GM23338 (cell line): Measurements from ENCODE around the gene AMIGO1. TPM values are rescaled to one million over a fixed set of nuclear protein-coding genes. Genes with fewer than 3 reads are reported as not detected.

ENCODE experiments used
- ATAC-seq: fragments of 200-7000 bp; cut with Tn5 transposase; 3 replicates; pipeline ENCODE4 v1.9.1; 2020
- DNase-seq: peaks from one replicate; pipeline ENCODE4 v3.0.0-alpha.2; 2015; ENCODE audit warnings: low spot score
- H2AFZ ChIP-seq: fragments of 200-600 bp; sonication (generic); 2 replicates; pipeline ENCODE4 v1.8.0; 2016; ENCODE audit warnings: antibody characterized with exemption, mild to moderate bottlenecking, moderate library complexity
- H3F3A ChIP-seq: fragments of 200-600 bp; sonication (generic); replicated peaks from 2 replicates; pipeline ENCODE4 v1.8.0; 2017; ENCODE audit warnings: antibody characterized with exemption, mixed run types, low read depth
- H3K27ac ChIP-seq: fragments of 200-600 bp; sonication (generic); 2 replicates; pipeline ENCODE4 v1.6.1; 2016; ENCODE audit warnings: low read depth
- H3K27me3 ChIP-seq: fragments of 200-600 bp; sonication (generic); 2 replicates; pipeline ENCODE4 v1.8.0; 2016; ENCODE audit warnings: mild to moderate bottlenecking, mixed run types, moderate library complexity; ENCODE audit not compliant: insufficient read depth
- H3K36me3 ChIP-seq: fragments of 200-600 bp; sonication (generic); 2 replicates; pipeline ENCODE4 v1.8.0; 2016; ENCODE audit warnings: mild to moderate bottlenecking; ENCODE audit not compliant: insufficient read depth
- H3K4me1 ChIP-seq: fragments of 200-600 bp; sonication (generic); 2 replicates; pipeline ENCODE4 v1.8.0; 2016; ENCODE audit warnings: mild to moderate bottlenecking, moderate library complexity; ENCODE audit not compliant: insufficient read depth
- H3K4me2 ChIP-seq: fragments of 200-600 bp; sonication (generic); 2 replicates; pipeline ENCODE4 v1.7.1; 2017; ENCODE audit warnings: mixed run types
- H3K4me3 ChIP-seq: fragments of 200-600 bp; sonication (generic); 2 replicates; pipeline ENCODE4 v1.6.1; 2016; ENCODE audit warnings: mixed run types
- H3K79me2 ChIP-seq: fragments of 200-600 bp; sonication (generic); replicated peaks from 2 replicates; pipeline ENCODE4 v1.8.0; 2017; ENCODE audit warnings: mild to moderate bottlenecking; ENCODE audit not compliant: insufficient read depth
- H3K9me2 ChIP-seq: fragments of 200-600 bp; sonication (generic); 2 replicates; pipeline ENCODE4 v1.8.0; 2017; ENCODE audit not compliant: insufficient read depth
- H4K20me1 ChIP-seq: fragments of 200-600 bp; sonication (generic); replicated peaks from 2 replicates; pipeline ENCODE4 v1.8.0; 2017; ENCODE audit warnings: mild to moderate bottlenecking; ENCODE audit not compliant: insufficient read depth
- H3K27ac Mint-ChIP-seq: 2 replicates; pipeline ENCODE4 v1.8.0; 2020; ENCODE audit warnings: inconsistent platforms, mild to moderate bottlenecking, moderate library complexity, mixed read lengths
- H3K27me3 Mint-ChIP-seq: 3 replicates; pipeline ENCODE4 v1.8.0; 2022; ENCODE audit warnings: low read depth, mild to moderate bottlenecking, moderate library complexity, mixed read lengths, inconsistent platforms; ENCODE audit not compliant: insufficient read depth, poor library complexity
- H3K36me3 Mint-ChIP-seq: 3 replicates; pipeline ENCODE4 v1.8.0; 2021; ENCODE audit warnings: low read depth, mild to moderate bottlenecking, inconsistent platforms, moderate library complexity, mixed read lengths
- H3K4me1 Mint-ChIP-seq: 3 replicates; pipeline ENCODE4 v1.8.0; 2020; ENCODE audit warnings: mild to moderate bottlenecking, inconsistent platforms, mixed read lengths
- H3K4me3 Mint-ChIP-seq: 3 replicates; pipeline ENCODE4 v1.8.0; 2021; ENCODE audit warnings: moderate library complexity, mild to moderate bottlenecking, inconsistent platforms, mixed read lengths
- H3K9me3 Mint-ChIP-seq: 3 replicates; pipeline ENCODE4 v1.8.0; 2020; ENCODE audit warnings: moderate library complexity, mild to moderate bottlenecking, inconsistent platforms, mixed read lengths
- CREB1 ChIP-seq: fragments of 250-450 bp; sonication (Bioruptor Pico); IDR thresholded peaks from 2 replicates; pipeline ENCODE4 v1.5.0; 2020; ENCODE audit warnings: low read depth, mild to moderate bottlenecking, moderate library complexity
- CTCF ChIP-seq, 2 experiments: fragments of 200-600 bp in 1 of 2; sonication (generic) in 1 of 2; conservative IDR thresholded peaks; 2 replicates each; pipeline versions ENCODE4 v1.5.1 to v1.6.1; 2016 to 2017; ENCODE audit warnings: antibody characterized with exemption in 2 of 2, low read depth in 2 of 2, mild to moderate bottlenecking in 2 of 2, moderate library complexity in 1 of 2
- JUNB ChIP-seq: IDR thresholded peaks from one replicate; pipeline ENCODE4 v1.6.1; 2016; ENCODE audit warnings: antibody characterized with exemption; ENCODE audit not compliant: unreplicated experiment
- POLR2AphosphoS5 ChIP-seq: IDR thresholded peaks from 2 replicates; pipeline ENCODE4 v1.6.1; 2016; ENCODE audit warnings: antibody characterized with exemption, low read depth
- REST ChIP-seq: IDR thresholded peaks from one replicate; pipeline ENCODE4 v1.6.1; 2018; ENCODE audit warnings: antibody characterized with exemption; ENCODE audit not compliant: unreplicated experiment
- ZNF114 ChIP-seq: fragments of 250-450 bp; sonication (Bioruptor Pico); IDR thresholded peaks from 2 replicates; pipeline ENCODE4 v1.5.0; 2020; ENCODE audit warnings: mild to moderate bottlenecking, moderate library complexity
- polyA plus RNA-seq: library from polyadenylated mRNA; unstranded; fragments of >200 nt; fragmentation: Nextera tagmentation; extraction: Ambion mirVana; gene quantifications from 2 replicates; pipeline ENCODE4 v1.2.1, GENCODE V29; 2016
- total RNA-seq: library from RNA; depleted of rRNA; stranded (reverse); fragments of >200 nt; shearing (Covaris generic); gene quantifications from 2 replicates; pipeline ENCODE4 v1.2.3, GENCODE V29; 2014

The AMIGO1 gene
- total and polyA plus RNA-seq, 2 experiments from 2014 or later: 0.53 to 3.8 TPM

- no peak for TF ChIP-seq CREB1
- no peak for TF ChIP-seq CTCF (conservative IDR thresholded peaks at IDR 0.05; ENCODE audit: low read depth in 2 of 2)
- TF ChIP-seq ZNF114 (CRISPR knock-in tag): no peak
- no peak for TF ChIP-seq POLR2AphosphoS5
- TF ChIP-seq REST: no peak
These were observed 38.2 kb upstream of the AMIGO1 start (continued) for GRCh38 chr1:109547463-109548320.

- Histone ChIP-seq H3K4me1 (peaks cover 14% of the 10 kb centered on the region), H3K36me3 (no peaks in the 10 kb centered on the region), H2AFZ (no peak overlapping the region; the same call in 1 of the 2 replicates), H3K9me2 (no peaks in the 10 kb centered on the region), H4K20me1 (peaks cover 13% of the 10 kb centered on the region), H3K4me3 (peak overlapping the region; percentile 91; the same call in 1 of the 2 replicates), H3K27me3 (no peaks in the 10 kb centered on the region), H3K27ac (no peak overlapping the region), H3K4me2 (peak overlapping the region; percentile 81), H3K79me2 (peaks cover 36% of the 10 kb centered on the region), H3F3A (no peaks in the 10 kb centered on the region)
- no peaks in the 10 kb centered on the region for H3K36me3 Mint-ChIP-seq
- DNase-seq: peak; percentile 97
- peaks cover 8% of the 10 kb centered on the region for H3K27me3 Mint-ChIP-seq
- ATAC-seq: peak; percentile 48
- TF ChIP-seq JUNB (no peak), CTCF (conservative IDR thresholded peaks at IDR 0.05; ENCODE audit: low read depth in 2 of 2) (peak; percentile 96 to 99)
- H3K27ac Mint-ChIP-seq: peak overlapping the region; percentile 94
- H3K4me1 Mint-ChIP-seq: peaks cover 30% of the 10 kb centered on the region
- H3K9me3 Mint-ChIP-seq: no peaks in the 10 kb centered on the region
- H3K4me3 Mint-ChIP-seq: peak overlapping the region; percentile 60
These were observed 37.0 kb upstream of the AMIGO1 start for GRCh38 chr1:109546311-109547109.
